Choroid plexus epithelial cell (primary cell): Measurements from ENCODE around the gene ZNF670.
"Not testable (repeated sequence)": the region's sequence is repeated elsewhere in the genome, so short reads cannot be mapped to it uniquely, and the experiment has no call there.

Experiments used
- DNase-seq: peaks from one replicate; pipeline ENCODE4 v3.0.0-alpha.2; 2010; ENCODE audit warnings: low read depth
- H3K4me3 ChIP-seq: 2 replicates; pipeline ENCODE4 v1.5.1; 2011; ENCODE audit warnings: low read depth, mild to moderate bottlenecking, control low read depth, low read length, moderate library complexity
- TF ChIP-seq, protein P1 (sequence below): conservative IDR thresholded peaks from 2 replicates; pipeline ENCODE4 v1.5.1; 2011; ENCODE audit warnings: low read depth, mild to moderate bottlenecking, control low read depth, inconsistent platforms, low read length, moderate library complexity

Gene ZNF670

DNA sequence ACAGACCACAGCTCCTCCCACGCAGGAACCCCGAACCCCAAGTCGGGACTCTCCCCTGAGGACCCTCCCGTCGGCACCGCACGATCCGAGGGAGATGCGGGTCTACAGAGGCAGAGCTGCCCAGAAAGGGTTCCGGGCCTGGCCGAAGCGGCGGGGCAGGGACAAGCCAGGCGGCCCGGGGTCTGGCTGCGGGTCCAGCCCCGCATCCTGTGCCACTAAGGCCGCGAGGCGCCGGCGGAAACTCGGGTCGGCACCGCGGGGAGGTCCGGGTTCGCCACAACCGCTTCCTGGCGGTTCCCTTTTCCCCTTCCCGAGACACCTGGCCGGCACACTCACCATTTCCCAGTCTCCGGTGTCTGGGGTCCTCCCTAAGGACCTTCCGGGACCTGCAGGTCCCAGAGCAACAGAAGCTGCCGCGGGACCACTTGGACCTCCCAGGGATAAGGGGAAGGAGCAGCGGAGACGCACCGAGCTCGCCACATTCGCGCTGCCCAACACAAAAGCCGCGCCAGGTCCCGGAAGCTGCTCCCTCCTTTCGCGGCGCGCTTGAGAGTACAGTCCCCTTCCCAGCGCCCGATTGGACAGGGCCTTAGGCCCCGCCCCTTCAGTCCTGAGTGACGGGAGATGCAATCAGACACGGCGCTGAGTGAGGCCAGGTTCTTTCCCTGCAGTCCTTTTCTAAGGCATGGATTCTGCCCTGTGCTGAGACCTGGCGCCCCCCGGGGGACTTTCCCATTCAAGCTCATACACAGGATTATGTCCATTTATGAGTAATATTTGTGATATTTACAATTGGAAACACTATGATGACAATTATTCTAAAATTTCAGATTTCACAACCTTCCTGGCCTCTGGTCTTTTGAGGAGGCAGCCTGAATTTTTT, at the start of gene ZNF670:
TSS of gene ZNF670 (minus strand) at position 554 of the 883 bp plus-strand sequence. CDS start at position 339, 215 bp downstream.
- TF ChIP-seq, protein P1, sequence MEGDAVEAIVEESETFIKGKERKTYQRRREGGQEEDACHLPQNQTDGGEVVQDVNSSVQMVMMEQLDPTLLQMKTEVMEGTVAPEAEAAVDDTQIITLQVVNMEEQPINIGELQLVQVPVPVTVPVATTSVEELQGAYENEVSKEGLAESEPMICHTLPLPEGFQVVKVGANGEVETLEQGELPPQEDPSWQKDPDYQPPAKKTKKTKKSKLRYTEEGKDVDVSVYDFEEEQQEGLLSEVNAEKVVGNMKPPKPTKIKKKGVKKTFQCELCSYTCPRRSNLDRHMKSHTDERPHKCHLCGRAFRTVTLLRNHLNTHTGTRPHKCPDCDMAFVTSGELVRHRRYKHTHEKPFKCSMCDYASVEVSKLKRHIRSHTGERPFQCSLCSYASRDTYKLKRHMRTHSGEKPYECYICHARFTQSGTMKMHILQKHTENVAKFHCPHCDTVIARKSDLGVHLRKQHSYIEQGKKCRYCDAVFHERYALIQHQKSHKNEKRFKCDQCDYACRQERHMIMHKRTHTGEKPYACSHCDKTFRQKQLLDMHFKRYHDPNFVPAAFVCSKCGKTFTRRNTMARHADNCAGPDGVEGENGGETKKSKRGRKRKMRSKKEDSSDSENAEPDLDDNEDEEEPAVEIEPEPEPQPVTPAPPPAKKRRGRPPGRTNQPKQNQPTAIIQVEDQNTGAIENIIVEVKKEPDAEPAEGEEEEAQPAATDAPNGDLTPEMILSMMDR = no peak
- peak; percentile 97 for DNase-seq
- H3K4me3 ChIP-seq = peak within 1 kb of the TSS; percentile 91

DNA sequence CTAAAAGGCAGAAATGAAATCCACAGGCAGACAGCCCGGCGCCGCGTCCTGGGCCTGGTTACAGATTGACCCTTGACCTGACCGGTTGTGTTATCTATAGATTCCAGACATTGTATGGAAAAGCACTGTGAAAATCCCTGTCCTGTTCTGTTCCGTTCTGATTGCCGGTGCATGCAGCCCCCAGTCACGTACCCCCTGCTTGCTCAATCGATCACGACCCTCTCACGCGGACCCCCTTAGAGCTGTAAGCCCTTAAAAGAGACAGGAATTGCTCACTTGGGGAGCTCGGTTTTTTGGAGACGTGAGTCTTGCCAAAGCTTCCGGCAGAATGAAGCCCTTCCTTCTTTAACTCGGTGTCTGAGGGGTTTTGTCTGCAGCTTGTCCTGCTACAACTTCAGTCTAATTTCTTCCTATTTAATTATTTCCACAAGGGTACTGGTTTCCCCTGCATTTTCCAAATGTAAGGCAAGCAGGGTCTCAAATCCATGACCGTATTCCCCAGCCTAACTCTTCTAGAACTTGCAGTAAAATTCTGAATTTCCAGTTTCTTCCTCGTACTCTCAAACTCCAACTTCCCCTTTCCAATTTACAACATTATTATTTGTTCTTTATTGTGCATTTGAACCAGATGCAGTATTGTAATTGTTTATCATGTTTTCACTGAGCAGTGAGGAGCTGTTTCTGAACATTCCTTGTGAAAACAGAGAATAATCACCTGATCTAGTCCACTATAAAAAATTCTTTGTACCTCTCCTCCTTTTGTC, 49.1 kb upstream of the ZNF670 start:
- peak overlapping the region; percentile 24 for H3K4me3 ChIP-seq
- DNase-seq = not testable (repeated sequence)

DNA sequence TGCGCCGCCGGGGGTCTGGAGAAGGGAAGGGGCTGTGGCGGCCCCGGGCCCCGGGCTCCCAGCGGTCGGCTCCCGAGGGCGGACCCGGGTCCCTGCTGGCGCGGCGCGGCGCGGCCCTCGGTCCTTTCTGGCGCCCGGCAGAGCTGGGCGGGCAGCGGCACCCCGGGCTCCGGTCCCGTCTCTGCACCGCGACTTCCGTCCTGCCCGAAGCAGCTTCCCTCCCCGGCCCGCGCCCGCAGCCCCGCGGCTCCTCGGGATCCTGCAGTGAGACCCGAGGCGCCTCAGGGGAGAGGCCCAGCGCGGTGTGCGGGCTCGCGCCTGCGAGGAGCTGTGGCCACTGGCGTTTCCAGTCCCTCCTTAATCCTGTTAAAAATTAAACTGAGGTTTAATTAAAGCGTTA, 48.0 kb upstream of the ZNF670 start:
- DNase-seq, H3K4me3 ChIP-seq: not testable (repeated sequence)

DNA sequence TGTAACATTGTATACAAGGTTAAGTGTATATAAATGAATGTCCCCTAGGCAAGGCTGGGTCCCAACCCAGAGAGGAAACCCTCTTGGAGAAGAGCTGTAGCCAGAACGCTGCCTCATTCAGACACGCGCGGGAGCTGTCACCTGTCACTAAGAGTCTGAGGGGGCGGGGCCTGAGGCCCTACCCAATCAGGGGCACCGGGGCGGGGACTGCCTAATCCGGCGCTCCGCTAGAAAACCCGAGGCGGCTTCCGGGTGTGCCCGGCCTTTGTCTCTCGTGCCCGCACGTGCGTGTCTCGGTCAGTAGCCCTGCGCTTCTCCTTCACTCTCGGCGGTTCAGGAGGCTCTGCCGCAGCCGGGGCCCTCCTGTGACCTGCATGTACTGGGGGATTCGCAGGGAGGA, 47.6 kb upstream of the ZNF670 start:
- H3K4me3 ChIP-seq, DNase-seq: not testable (repeated sequence)

DNA sequence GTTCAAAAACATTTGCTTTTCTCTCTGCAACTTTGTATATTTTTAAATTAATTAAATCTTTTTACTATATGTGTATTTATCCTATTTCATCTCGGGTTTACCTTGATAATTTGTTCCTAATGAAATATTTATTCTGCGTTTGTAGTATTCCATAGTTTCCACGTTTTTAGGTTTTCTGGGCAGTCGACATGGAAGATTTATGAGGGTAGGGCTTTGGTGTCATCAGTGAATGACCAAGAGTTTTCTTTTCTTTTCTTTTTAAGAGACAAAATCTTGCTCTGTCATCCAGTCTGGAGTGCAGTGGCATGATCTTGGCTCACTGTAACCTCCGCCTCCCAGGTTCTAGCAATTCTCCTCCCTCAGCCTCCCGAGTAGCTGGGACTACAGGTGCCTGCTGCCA, 42.8 kb upstream of the ZNF670 start:
- TF ChIP-seq, protein P1 = no peak
- H3K4me3 ChIP-seq = no peak overlapping the region
- DNase-seq = no peak

DNA sequence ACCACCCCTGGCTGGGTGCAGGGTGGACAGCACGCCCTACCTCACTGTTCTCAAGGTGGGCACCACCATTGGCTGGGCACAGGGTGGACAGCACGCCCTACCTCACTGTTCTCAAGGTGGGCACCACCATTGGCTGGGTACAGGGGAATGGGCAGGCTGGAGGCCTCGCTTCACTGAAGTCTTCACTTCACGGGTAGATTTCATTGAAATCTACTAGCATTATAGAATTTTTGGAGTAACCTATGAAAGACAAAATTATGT, 41.7 kb upstream of the ZNF670 start:
- DNase-seq, H3K4me3 ChIP-seq: not testable (repeated sequence)

DNA sequence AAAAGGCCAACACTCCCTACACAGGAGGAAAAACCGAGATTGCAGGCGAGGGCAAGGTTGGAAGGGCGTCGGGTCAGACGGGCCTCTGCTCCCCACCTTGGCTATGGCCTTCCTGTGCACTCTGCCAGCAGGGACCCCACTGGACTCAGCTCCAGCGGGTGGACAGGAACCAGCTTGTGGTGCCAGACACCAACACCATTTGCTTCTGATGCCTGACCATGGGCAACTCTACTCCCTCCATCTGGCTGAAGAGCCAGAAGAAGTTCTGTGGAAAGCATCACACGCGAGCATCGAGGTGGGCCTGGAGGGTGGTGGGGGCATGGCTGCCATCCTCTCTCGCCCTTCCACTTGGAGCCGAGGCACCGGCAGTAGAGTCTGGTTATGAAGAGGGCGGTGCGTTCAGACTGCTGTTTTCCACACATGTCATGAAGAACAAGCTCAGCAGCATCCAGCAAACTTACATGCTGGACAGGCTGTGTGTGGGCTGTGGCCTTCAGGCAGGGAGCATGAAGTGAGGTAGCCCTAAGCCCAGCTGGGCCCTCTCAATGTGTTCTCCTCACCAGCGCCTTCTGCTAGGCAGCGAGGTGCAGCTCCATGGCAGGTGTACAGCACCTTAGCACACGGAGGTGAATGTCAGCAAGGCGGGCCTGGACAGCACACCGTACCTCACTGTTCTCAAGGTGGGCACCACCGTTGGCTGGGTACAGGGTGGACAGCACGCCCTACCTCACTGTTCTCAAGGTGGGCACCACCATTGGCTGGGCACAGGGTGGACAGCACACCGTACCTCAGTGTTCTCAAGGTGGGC, 41.2 kb upstream of the ZNF670 start:
- no peak overlapping the region for H3K4me3 ChIP-seq
- DNase-seq = no peak
- TF ChIP-seq, protein P1 = no peak

DNA sequence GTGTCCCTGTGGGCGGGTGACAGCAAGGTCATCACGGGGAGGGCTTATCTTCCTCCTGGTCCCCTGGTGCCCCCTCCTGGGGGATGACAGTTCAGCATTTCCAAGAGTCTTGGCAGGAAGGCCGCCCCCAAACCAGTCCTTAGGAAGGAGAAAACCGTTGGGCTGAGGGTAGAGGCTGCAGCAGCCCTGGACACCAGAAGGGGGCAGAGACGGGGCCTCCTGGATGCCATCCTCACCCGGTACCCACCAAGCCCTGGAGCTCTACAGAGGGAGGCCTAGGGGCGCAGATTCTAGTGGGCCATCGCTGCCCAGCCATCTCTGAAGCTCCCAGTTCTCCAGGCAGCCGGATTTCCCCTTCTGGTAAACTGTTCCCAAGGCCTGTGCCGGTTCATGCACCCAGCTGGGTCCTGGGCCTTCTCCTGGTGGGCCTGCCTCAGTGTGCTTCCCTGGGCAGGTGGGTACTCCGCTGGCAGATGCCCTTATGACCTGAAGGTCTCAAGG, 40.4 kb upstream of the ZNF670 start:
- no peak overlapping the region for H3K4me3 ChIP-seq
- TF ChIP-seq, protein P1 = peak; percentile 42
- DNase-seq = peak; percentile 36
